RWPE2 (cell line): Measurements from ENCODE around the gene F8.
"Not testable (repeated sequence)": the region's sequence is repeated elsewhere in the genome, so short reads cannot be mapped to it uniquely, and the experiment has no call there.

Source experiments
- ATAC-seq: fragments of 200-7000 bp; cut with Tn5 transposase; 3 replicates; pipeline ENCODE4 v1.9.1; 2021; ENCODE audit warnings: low read depth
- DNase-seq: peaks from one replicate; pipeline ENCODE4 v3.0.0-alpha.2; 2020; ENCODE audit warnings: low spot score
- H3K27ac ChIP-seq: fragments of 450-650 bp; 2 replicates; pipeline ENCODE4 v1.5.1; 2017; ENCODE audit warnings: mild to moderate bottlenecking; ENCODE audit not compliant: poor library complexity, severe bottlenecking
- H3K27me3 ChIP-seq: fragments of 250-450 bp; sonication (Bioruptor Pico); 2 replicates; pipeline ENCODE4 v1.5.1; 2021; ENCODE audit warnings: mild to moderate bottlenecking, moderate library complexity; ENCODE audit not compliant: insufficient read depth, poor library complexity, severe bottlenecking
- H3K36me3 ChIP-seq: fragments of 250-450 bp; sonication (Bioruptor Pico); 2 replicates; pipeline ENCODE4 v1.5.1; 2020; ENCODE audit warnings: low read depth, mild to moderate bottlenecking, moderate library complexity
- H3K4me1 ChIP-seq: fragments of 250-450 bp; sonication (Bioruptor Pico); 2 replicates; pipeline ENCODE4 v1.5.1; 2021; ENCODE audit warnings: mild to moderate bottlenecking, moderate library complexity; ENCODE audit not compliant: insufficient read depth, poor library complexity, severe bottlenecking
- H3K4me3 ChIP-seq: fragments of 250-450 bp; sonication (Bioruptor Pico); 2 replicates; pipeline ENCODE4 v1.5.1; 2021; ENCODE audit warnings: mild to moderate bottlenecking, moderate library complexity; ENCODE audit not compliant: severe bottlenecking
- H3K9me3 ChIP-seq: fragments of 250-450 bp; sonication (Bioruptor Pico); 2 replicates; pipeline ENCODE4 v1.5.1; 2021; ENCODE audit warnings: mild to moderate bottlenecking, moderate library complexity; ENCODE audit not compliant: severe bottlenecking
- TF ChIP-seq, protein P1 (sequence below): fragments of 450-650 bp; IDR thresholded peaks from one replicate; pipeline ENCODE4 v1.5.1; 2017; ENCODE audit warnings: mild to moderate bottlenecking, moderate library complexity; ENCODE audit not compliant: poor library complexity, severe bottlenecking

The F8 gene

DNA sequence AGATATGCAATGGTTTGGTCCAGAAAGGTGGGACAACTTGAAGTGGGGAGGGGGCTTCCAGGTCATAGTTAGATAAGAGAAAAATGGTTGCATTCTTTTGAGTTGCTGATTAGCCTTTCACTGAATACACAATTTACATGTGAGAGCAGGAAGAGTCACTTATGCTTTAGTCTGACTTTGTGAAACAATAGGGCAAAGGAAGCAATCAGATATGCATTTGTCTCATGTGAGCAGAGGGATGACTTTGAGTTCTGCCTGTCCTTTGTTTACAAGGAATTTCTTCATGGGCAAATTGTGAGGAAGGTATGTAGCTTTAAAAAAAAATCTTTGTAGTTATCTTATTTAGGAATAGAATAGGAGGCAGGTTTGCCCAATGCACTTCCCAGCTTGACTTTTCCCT is 201.0 kb downstream of the F8 start:
- no peak for DNase-seq
- H3K27ac ChIP-seq = no peak overlapping the region
- no peak for ATAC-seq
- H3K27me3 ChIP-seq = no peaks in the 10 kb centered on the region
- TF ChIP-seq, protein P1, sequence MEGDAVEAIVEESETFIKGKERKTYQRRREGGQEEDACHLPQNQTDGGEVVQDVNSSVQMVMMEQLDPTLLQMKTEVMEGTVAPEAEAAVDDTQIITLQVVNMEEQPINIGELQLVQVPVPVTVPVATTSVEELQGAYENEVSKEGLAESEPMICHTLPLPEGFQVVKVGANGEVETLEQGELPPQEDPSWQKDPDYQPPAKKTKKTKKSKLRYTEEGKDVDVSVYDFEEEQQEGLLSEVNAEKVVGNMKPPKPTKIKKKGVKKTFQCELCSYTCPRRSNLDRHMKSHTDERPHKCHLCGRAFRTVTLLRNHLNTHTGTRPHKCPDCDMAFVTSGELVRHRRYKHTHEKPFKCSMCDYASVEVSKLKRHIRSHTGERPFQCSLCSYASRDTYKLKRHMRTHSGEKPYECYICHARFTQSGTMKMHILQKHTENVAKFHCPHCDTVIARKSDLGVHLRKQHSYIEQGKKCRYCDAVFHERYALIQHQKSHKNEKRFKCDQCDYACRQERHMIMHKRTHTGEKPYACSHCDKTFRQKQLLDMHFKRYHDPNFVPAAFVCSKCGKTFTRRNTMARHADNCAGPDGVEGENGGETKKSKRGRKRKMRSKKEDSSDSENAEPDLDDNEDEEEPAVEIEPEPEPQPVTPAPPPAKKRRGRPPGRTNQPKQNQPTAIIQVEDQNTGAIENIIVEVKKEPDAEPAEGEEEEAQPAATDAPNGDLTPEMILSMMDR = no peak
- no peak overlapping the region for H3K4me3 ChIP-seq
- no peaks in the 10 kb centered on the region for H3K36me3 ChIP-seq
- no peaks in the 10 kb centered on the region for H3K9me3 ChIP-seq
- H3K4me1 ChIP-seq = no peaks in the 10 kb centered on the region

DNA sequence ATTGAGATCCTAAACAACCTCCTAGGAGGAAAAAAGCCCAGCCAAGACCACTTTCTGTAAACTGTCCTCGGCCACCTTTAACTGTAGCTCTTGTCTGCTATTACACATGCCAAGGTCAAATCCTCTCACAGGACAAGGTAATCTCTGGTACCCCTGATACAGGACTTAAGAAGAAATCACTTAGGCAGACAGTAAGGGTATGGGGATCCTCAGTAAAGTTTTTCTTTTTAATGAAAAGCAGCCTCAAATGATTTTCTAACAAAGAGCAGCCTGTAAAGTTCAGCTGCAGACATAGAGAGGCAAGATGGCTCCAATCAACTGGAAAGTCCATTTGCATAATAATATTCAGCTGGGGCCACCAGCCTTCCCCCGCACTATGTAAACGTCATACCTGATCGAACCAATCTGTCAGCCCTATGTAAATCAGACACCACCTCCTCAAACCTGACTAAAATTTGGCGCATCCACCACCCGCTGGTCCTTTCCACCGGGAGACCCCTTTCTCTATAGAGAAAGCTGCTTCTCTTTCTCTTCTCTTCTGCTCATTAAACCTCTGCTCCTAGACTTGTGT is 202.7 kb downstream of the F8 start:
- Histone ChIP-seq H3K27ac (no peak overlapping the region), H3K9me3 (no peaks in the 10 kb centered on the region), H3K36me3 (no peaks in the 10 kb centered on the region), H3K27me3 (no peaks in the 10 kb centered on the region), H3K4me1 (no peaks in the 10 kb centered on the region), H3K4me3 (no peak overlapping the region)
- ATAC-seq (no peak), DNase-seq (no peak)
- TF ChIP-seq, protein P1 = no peak

DNA sequence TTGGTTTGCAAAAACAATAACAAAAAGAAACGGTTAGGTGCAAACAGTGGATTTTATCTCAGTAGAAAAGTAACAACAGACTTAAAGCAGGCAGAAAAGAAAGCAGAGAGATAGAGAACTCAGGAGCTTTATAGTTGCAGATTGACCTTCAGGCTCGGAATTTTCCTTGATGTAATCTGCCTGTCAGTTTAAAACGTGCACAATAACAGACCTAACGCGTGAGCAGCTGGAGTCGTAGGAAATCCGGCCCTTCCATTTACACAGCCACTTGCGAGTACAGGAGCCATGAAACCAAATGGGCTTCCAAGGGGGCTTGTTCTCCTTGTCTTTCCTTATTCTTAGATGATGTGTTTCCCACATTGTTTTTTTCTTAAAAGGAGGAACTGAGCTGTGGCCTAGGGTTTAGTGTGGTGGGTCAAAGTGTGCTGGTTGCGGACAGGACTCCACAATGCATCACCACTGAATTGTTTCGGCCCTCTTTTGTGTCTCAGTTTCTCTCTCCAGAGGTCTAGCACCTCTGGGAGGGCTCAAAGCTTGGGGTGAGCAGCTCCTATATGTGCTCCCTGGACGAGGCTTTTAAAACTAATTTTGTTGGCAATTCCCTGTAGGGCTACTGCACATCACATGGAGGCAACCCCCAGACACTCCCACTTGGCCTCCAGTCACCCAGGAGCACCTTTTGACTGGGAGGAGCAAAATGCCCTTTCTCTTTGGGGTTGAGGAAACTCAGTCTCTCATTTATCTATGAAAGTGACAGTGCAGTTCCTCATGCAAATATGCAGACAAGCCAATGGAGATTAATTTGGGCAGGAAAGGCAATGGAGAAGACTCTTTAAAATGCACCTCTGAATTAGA is 203.4 kb downstream of the F8 start:
- no peak overlapping the region for H3K27ac ChIP-seq
- ATAC-seq (no peak), DNase-seq (no peak)
- H3K4me3 ChIP-seq = no peak overlapping the region
- no peaks in the 10 kb centered on the region for H3K36me3 ChIP-seq
- H3K9me3 ChIP-seq = no peaks in the 10 kb centered on the region
- H3K27me3 ChIP-seq = no peaks in the 10 kb centered on the region
- TF ChIP-seq, protein P1 = no peak
- H3K4me1 ChIP-seq = no peaks in the 10 kb centered on the region

DNA sequence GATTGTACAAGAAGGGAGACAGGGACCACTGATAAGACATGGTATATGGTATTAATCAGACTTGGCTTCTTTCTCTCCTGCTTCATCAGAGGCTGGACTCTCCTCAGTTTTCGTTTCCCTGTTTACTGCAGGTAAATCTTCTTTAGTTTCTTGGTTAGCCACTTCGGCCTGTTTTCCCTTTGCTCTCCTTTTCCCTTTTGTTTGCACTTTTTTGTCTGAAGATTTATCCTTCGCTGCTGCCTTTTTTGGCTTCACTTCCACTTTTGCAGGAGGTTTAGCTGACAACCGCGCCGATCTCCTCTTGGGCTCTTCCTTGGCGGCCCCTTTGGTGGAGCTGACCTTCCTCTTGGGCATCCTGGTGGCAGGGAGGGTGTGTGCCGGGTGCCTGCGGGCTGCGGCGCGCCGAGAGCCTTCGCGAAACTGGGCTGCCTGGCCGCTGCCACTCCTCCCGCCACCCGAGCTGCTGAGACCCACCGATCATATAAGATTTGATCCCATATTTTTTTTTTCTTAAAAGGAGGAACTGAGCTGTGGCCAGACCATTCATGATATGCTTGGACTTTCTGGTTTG is 205.4 kb downstream of the F8 start:
- not testable (repeated sequence) for H3K36me3 ChIP-seq, H3K4me1 ChIP-seq, H3K27ac ChIP-seq, H3K9me3 ChIP-seq, H3K4me3 ChIP-seq, ATAC-seq, DNase-seq, H3K27me3 ChIP-seq

DNA sequence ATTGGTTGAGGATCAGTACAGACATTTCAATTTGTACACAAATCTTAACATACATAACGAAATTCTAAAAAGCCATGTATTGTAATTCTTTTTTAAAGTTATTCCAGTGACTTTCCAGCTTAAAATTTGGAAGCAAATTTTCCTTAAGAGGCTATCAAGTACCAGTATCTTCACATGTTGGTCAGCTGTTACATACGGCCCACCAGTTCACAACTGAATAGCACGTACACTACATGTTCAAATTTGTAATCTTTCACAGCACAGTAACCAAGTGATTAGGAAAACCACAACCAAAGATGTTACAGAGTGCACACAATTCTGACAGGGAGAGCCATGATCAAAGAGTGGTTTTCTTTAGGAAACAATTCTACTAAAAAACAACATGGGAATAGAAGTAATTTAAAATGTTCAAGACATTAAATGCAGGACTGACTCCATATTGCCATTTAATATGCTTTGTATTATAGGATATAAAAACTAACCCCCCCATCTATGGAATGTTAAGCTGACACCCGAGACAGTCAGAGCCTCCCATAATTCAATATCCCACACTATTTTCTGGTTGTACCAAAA is 206.1 kb downstream of the F8 start:
- H3K27me3 ChIP-seq, H3K4me1 ChIP-seq, H3K4me3 ChIP-seq, H3K36me3 ChIP-seq, H3K9me3 ChIP-seq, ATAC-seq, DNase-seq, H3K27ac ChIP-seq: not testable (repeated sequence)
